Lower leg skin (tissue), 3 donors: Measurements from ENCODE around the gene MTAP.

Source experiments
- POLR2A ChIP-seq, 2 donors: fragments of 450-650 bp; IDR thresholded peaks; one replicate each; pipeline ENCODE4 v1.6.1; 2016 to 2017; ENCODE audit warnings: antibody characterized with exemption in 2 of 2, mild to moderate bottlenecking in 1 of 2, moderate library complexity in 1 of 2
- TF ChIP-seq, protein P1 (sequence below), 3 donors: fragments of 450-650 bp; IDR thresholded peaks; one replicate each; pipeline ENCODE4 v1.5.1; 2016; ENCODE audit warnings: antibody characterized with exemption in 3 of 3, mild to moderate bottlenecking in 3 of 3, moderate library complexity in 2 of 3

DNA sequence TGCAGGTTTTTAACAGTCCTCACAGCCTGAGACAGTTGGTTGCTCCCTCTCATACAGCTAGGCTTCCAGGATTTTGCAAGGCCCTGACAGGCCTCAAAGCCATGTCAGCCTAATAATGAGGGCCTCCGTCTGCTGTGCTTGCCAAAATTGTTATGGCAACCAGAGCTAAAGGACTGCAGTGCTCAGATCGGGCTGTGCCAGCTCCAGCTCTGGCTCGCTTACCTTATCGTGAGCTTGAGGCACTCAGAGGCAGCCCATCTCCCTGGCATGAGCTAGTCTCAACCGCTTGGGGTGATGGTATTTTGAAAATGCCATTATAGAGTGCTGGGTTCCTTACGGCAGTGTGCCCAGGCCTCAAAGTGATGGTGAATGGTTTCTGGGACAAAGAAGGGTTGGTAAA, 8.4 kb downstream of the MTAP start:
- TF ChIP-seq, protein P1, sequence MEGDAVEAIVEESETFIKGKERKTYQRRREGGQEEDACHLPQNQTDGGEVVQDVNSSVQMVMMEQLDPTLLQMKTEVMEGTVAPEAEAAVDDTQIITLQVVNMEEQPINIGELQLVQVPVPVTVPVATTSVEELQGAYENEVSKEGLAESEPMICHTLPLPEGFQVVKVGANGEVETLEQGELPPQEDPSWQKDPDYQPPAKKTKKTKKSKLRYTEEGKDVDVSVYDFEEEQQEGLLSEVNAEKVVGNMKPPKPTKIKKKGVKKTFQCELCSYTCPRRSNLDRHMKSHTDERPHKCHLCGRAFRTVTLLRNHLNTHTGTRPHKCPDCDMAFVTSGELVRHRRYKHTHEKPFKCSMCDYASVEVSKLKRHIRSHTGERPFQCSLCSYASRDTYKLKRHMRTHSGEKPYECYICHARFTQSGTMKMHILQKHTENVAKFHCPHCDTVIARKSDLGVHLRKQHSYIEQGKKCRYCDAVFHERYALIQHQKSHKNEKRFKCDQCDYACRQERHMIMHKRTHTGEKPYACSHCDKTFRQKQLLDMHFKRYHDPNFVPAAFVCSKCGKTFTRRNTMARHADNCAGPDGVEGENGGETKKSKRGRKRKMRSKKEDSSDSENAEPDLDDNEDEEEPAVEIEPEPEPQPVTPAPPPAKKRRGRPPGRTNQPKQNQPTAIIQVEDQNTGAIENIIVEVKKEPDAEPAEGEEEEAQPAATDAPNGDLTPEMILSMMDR (IDR thresholded peaks at IDR 0.05), result no peak
- TF ChIP-seq POLR2A (IDR thresholded peaks at IDR 0.05), result no peak
